Activated CD8-positive, alpha-beta memory T cell treated with anti-CD3 and anti-CD28 coated beads, Interleukin-2, amount 50 U/mL, for 1 hour (primary cell): ENCODE results near the gene ADGRV1.

Source experiments
- DNase-seq: peaks from one replicate; pipeline ENCODE4 v3.0.0-alpha.2; 2020; ENCODE audit errors: extremely low read depth

ADGRV1 gene

DNA sequence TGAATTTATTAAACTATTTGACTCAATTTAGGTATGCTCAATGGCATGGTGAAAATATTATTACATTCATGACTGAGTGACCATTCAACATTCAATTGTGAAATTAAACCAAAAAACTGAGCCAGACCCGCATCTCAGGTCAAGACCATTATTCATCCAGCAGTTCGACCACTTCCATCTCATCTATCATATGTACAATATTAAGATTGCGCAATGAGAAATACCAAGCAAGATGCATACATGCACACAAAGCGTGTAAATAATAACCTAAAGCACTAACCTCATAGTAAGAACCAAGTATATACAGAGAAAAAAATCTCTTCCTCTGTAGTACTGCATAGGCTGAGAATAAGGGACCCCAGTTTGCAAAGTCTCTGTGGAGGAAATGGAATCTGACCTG is 310.2 kb downstream of the ADGRV1 start:
- DNase-seq = no peak

DNA sequence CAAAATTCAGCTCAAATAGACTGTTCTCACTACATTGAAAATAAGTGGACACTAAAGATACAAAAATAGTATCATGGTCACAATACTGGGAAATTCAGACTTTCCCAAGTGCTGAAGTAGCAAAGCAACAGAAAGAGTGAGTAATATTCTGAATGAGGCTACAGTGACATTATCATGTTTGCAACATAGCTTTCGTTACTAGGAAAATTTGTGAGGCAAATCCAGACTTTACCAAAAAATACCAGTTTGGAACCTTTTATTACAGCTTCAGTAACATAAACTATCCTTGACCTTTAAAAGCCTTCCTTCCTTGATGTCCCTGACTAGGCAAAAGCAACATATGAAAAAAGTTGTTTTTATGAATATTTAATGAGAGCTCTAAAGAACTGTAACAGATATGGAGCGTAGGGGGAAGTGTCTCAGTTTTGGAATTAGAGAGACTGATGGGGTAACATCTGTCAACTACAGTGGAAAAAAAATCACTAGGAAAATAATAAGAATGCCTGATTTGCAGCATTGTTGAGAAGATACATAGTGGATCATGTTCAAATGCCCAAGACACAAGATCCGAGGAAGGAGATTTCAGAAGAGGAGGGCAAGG is 312.9 kb downstream of the ADGRV1 start:
- no peak for DNase-seq

DNA sequence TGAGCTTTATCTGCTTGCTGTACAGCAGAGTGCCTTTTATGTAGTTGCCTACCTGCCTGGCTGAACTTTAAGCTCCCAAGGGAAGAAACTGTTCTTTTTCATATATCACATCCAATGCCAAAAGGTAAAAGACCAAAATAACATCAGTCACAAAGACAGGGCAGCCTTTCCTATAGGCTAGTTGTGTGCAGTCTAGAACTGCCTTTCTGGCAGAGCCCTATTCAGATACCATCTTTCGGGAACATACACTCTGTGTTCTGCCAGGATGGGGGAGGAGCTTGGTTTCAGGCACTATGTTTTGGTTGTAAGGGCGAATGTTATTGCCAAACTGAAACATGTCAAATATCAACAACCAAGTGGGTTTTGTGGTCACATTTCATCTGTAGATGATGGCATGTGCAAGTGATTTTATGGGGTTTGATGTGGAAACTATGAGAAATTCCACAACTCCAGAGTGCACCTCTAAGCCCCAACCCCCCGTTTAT is 314.5 kb downstream of the ADGRV1 start:
- DNase-seq = no peak

DNA sequence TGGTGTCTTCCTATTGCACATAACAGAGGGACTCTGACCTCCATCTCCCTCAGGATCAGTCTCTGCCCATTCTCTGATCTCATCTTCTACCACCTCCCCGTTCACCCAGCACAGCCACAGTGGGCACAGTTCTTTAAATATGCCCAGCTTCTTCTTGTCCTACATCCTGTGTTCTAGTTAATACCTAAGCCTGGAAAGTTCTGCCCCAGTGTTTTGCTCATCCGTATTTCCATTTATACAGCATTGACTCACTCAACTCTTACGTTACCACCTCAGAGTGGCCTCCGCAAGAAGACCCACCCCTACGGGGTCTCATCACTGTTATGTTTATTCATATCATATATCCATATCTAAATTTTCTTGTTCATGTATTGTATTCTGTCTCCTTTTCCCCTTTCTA is 315.5 kb downstream of the ADGRV1 start:
- DNase-seq = no peak

DNA sequence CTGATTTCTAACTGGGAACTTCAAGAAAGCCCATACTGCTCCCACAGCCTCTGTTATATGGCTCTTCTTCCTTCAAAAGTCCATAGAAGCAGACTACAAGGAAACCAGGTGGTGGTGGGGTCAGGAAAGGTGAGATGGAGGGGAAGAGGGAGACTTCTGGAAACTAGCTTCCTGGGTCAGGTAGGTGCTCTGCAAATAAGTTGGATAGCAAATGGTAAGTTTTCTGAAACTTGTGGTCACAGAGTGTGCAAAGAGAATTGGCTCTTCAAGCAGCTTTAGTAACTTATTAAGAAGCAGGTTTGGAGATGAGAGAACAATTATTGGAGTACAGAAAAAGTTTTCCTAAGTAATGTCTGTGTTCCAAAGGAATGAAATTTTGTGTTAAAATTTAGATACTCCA is 316.9 kb downstream of the ADGRV1 start:
- no peak for DNase-seq

DNA sequence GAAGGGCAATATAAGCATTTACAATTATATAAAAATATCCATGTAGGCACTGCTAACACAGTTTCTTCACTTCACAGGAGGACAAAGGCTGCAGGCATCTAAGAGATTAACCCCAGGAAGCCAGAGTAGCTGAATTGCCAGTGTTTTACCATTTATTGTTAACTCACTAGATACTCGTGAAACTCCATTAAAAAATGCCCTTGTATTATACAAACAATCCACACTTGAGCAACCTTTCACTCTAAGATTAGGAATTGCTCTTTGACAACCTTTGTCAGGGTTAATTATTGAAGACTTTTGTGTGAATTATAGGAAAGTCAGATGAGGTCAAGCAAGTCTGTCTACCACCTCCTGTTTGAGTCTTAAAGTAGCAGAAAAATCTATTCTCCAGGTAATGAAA is 317.8 kb downstream of the ADGRV1 start:
- no peak for DNase-seq

DNA sequence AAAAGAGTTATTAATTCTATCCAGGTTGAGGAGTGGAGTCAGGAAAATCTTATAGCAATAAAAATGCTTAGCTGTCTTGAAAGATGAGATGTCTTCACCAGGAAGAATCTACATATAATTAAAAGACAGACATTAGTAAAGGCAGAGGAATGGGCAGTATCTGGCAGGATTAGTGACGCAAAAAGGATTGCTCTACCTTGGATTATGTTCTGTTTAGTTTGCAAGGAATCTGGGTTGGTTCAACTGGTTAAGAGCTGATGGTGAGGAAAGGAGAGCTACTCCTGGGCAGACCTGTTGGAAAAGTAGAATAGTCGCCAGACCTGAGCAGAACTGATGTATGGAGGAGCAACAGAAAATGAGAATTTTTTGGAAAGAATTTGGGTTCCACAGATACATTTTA is 318.5 kb downstream of the ADGRV1 start:
- DNase-seq = no peak

DNA sequence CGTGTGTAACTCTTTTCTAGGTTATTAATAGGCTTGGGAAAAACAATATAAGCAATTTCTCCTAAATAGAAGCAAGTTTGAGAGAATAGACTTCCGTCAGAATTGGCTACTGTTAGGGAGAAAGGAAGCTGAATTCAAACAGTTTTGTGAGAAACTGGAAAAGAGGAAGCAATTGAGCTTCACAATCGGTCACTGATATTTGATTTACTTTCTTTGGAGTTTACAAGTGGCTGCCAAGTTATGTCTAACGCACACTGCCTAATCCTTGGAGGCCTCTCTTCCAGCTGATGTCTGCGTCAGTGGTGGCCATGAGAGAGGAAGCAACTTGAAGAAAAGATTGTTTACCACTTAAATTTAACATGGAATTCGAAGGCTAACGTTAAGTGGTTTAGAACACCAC is 319.5 kb downstream of the ADGRV1 start:
- no peak for DNase-seq

DNA sequence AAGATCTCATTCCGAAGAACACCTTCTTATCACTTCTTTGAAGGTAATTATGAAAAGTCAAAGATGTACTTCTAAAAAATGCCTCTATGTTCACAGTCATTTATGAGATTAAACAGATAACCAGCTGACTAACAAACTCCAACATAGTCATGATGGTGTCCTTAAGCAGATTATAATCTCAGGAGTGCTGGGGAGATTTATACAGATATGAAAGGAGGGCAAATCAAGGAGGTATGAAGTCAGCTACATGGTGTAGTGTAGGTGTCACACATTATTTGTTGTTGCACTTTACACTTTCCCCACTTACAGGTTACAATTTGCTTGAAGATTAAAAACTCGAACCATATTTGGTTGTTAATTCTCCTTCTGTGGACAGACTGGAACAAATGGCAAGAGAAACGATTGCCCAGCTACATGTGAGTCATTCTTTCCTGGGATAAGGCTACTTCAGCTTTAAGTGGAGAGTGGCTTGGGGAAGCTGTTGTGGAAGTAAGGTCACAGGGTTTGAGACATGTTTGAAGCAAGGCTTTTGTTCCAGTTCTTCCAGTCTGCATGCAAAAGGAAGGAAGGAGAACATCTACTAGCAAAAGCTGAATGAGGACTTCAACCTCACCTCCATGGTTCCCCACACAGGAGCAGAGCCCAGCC is 320.1 kb downstream of the ADGRV1 start:
- no peak for DNase-seq

DNA sequence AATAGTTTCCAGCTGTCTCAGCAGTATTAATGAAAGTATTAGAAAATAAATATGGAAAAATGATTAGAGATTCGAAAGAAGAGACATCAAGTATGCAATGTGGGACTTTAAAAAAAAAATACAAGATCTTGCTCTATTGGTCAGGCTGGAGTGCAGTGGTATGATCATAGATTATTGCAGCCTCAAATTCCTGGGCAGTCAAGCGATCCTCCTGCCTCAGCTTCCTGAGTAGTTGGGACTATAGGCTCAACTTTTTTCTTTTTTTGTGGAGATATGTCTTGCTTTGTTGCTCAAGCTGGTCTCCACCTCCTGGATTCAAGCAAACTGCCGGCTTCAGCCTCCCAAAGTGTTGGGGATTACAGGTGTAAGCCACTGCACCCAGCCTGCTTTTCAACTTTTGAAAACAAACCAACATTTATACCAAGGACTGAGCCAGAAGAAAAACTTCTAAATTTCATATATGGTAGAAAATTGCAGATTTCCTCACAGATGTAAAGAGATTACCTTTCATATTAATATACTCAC is 323.1 kb downstream of the ADGRV1 start:
- no peak for DNase-seq

DNA sequence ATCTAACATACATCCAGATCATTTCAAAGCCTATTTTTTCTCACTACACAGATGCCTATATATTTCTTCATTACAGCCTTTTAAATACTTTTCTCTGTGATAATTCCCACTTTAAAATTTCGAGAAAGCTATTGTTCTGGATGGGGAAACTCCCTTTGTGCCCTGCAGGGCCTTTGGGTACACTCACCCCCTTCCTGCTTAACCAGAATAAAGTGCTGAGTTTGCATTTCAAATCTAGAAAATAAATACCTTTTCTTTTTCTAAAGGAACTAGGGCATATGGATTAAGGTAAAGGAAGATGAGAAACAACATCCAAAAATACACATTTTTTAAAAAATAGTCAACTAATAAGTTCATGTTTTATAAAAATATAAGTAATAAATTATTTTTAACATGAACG is 323.9 kb downstream of the ADGRV1 start:
- no peak for DNase-seq

DNA sequence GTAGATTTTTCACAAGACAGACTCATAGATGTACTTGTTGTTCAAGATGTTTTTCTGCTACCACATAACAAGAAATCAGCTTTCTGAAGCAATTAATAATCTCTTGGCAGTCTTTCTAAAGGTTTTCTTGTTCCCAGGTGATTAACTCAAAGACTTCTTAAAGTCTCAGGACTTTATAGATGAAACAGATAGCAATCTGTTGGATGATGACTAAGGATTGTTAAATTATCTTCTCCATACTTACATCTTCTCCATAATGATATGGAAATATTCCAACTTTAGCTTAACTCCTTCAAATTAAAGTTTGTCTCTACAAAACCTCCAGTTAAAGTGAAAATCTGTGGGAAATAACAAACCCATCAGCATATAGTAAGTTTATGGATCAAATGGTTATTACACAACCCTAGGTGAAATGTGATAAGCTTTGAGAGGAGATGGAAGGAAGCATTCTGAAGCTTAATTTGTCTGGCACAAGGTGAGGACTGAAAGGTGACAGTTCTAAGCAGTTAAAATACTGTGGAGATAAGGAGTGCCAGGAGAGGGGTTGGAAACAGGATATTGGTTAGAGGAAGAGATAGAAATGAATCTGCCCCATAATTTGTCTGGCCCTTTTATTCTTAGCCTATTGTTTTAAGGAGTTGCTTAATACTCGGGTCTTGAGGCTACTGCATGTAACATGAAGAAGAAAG is 326.7 kb downstream of the ADGRV1 start:
- DNase-seq = no peak

DNA sequence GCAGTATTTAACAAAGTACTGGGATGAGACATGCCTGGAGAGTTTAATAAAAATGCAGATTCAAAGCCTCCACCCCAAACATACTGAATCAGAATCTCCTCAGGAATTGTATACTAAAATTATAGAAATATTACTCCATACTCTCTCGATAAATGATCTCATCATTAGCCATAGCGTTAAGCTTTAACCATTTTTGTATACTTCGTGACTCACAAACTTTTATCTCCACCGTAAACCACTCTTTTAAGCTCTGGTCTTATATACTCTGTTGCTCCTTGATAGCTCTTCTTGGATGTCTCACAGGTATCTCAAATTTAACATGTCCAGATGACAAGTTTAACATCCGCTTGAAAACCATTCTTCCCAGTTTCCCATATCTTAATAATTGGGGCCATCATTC is 327.8 kb downstream of the ADGRV1 start:
- DNase-seq = no peak

DNA sequence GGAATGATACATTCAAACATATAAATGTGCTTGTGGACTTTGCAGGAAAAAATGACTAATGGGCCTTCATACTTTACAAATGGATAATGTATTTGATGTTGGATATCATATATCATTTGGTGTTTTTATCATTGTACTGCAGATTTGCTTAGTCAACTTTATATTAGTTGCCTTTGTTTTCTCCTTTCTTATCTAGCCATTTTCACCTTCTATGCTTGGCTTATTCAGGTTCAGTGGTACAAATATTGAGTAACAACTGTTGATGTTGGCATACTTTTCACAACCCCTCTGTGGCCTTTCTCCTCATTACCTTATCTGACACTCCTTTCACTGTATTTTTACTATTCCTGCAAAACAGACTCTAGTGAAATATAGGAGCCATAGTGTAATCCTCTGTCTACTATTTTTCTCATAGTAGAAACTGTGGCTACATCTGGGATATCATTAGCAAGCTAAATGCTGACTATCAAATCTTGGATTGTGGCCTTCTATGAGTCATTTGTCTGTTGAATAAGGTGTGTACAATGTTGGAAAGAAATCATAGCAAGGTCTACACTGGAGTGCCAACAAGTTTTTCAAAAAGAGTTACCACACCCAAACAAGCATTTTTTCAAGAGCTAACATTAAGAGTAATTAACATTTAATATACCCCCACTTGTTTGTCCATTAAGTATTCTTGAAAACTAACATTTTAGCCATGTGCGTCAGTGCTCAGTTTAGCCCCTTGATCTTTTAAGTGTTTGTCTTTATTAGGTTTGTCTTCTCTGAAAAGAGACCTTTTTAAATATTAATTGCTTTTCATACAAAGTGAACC is 330.1 kb downstream of the ADGRV1 start:
- DNase-seq = no peak

DNA sequence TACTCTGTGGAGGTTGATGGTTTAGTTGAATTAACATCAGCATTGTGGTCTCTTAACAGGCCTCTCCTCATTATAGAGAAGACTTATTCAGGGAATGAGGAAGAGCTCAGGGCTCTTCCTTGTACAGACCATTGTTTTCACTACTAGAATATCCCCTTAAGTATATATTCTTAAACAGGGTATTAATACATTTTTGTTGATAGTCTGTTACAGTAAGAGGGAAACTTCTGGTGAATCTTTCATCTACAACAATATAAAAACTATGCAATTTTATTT is 330.7 kb downstream of the ADGRV1 start:
- no peak for DNase-seq

DNA sequence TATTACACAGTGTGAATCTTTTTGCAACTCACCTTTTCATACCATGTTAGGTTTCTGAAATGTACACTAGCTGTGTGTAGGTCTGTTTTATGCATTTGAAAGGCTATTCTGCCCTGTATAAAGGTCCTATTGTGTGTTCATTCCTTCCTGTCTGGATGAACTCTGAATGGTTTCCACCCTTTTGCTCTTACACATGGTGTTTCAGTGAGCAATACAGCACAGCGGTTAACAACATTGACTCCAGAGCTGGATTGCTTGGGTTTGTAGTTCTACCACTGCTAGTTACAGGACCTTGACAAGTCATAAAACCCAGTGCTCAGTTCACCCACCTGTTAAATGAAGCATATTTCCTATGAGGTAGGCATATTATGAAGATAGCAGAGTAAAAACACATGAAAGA is 331.6 kb downstream of the ADGRV1 start:
- DNase-seq = no peak

DNA sequence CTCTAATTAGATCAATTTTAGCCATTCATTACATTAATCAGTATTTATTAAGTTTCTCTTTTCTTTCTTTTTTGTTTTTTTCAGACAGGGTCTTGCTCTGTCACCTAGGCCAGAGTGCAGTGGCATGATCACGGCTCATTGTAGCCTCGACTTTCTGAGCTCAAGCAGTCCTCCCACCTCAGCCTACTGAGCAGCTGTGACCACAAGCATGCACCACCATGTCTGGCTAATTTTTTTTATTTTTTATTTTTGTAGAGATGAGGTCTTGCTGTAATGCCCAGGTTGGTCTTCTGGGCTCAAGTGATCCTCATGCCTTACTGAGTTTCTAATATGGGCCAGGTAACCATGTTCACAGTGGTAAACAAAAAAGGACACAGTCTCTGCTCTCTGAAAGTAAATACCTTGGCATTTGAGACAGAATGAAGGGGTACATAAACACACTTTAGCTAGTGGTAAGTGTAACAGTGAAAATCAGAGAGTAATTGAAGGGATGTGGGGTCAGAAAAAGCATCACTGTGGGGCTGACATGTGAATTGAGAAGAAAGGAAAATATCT is 336.3 kb downstream of the ADGRV1 start:
- DNase-seq = no peak

DNA sequence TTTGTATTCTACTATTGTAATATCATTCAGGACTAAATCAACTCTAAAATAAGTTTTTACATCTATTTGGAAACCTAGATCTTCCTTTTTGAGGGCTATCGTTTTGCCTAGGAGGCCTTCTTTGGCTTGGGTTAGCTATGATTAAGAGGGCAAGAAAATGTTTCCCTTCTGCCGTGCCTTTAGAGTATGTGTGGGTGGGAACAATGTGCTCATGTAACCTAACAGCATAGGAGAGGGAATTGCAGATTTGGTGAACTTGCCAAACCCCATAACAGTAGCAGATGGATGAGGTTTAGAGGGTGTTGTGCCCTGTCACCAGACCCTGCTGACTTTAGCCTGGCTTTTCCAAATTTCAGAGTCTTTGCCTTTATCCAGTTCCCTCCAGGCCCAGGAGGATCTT is 339.0 kb downstream of the ADGRV1 start:
- DNase-seq = no peak

DNA sequence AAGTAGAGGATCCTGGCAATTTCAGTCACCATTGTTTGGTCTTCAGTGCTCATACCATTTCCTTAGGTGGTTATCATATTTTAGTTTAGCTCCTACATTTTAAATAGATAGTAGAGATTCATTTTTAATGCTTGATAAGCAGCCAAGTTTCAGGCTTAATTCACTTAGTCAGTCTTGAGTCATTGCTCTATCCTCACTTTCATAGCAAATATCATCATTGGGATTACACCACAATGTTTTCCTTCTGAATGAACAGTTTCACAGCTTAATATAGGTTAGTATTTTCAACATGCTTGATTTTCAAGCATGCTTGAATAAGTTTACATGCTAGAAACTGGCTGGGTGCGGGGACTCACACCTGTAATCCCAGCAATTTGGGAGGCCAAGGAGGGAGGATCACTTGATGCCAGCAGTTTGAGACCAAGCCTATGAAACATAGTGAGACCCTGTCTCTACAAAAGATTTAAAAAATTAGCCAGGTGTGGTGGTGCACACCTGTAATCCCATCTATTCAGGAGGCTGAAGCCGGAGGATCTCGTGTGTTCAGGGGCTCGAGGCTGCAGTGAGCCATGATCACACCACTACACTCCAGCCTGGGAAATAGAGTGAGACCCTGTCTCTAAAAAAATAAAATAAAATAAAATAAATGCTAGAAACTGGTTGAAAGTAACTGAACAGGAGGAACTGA is 339.9 kb downstream of the ADGRV1 start:
- DNase-seq = no peak

DNA sequence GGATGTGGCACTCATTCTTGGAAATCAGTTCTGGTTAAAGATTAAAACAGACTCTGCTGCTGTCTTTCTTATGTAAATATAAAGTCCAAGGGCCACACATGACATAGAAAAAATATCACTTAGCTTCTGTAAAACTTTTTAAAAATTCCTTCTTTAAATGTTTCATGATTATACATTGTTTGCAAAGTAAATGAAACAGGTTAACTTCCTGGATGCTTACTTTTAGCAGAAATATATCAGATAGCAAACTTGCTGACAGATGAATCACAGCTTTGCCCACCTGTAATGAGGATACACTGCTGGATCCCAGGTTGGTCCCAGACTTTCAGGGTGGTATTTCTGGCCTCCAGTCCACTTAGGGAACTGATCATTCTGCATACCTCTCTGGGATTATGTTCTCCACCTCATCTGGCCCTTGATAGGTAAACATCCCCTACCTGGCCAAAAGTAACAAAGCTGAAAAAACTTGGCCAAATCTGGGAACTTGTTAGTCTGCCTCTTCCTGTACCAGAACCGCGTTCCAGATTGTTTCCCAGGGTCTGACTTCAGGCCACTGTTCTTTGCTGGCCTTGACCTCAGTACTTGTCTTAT is 340.5 kb downstream of the ADGRV1 start:
- no peak for DNase-seq

DNA sequence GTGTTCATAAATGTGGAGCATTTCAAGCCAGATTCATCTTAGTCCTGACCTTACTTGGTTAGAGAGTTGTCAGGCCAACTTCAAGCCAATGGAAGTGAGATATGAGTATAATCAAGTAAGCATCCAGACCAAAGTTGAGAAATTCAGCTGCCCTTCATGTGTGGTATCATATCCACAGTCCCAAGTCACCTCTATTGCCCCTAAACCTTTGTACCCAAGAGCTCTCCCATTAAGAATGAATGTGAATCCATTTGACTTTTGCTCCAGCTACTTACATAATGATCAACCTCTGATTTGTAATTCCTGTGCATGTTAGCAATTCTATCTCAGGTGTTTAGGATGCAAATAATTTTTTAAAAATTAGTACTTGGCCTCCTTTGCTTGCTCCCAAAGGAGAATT is 342.7 kb downstream of the ADGRV1 start:
- DNase-seq = no peak
